ENCODE results near the gene NOLC1. TPM values are rescaled to one million over a fixed set of nuclear protein-coding genes. Genes with fewer than 3 reads are reported as not detected.

NOLC1 gene
- total RNA-seq, 6 experiments from 2014 or later: 16.0 to 60.2 (median 27.3) TPM

- intact Hi-C loops (cut with DNase I): no loop called here
- Histone ChIP-seq H3K4me1 (peaks cover 0 to 42% (median 14%) of the 10 kb centered on the region in 4 donors), H3K27me3 (no peaks in the 10 kb centered on the region), H3K36me3 (no peaks in the 10 kb centered on the region), H3K9me3 (no peaks in the 10 kb centered on the region), H3K4me3 (peak overlapping the region; percentile 50 to 74 (median 71)), H3K27ac (peak overlapping the region; percentile 47 to 93 (median 81))
- ATAC-seq (no peak), DNase-seq (no peak)
- TF ChIP-seq CTCF (IDR thresholded peaks at IDR 0.05): no peak
- no peak for TF ChIP-seq POLR2A (IDR thresholded peaks at IDR 0.05)
- WGBS (ENCODE audit: insufficient coverage, low coverage, low lambda C conversion rate, missing lambda C conversion rate): 5% methylated on average over 4 of the region's 6 CpGs
These were observed 33.3 kb upstream of the NOLC1 start for GRCh38 chr10:102118867-102119266.

- under 1% methylated on average over 16 of the region's 22 CpGs for WGBS (ENCODE audit: insufficient coverage, low coverage, low lambda C conversion rate, missing lambda C conversion rate)
- DNase-seq (peak; percentile 43 to 71 (median 67)), ATAC-seq (peak; percentile 4 to 41 (median 14))
- intact Hi-C loops (cut with DNase I): no loop called here
- TF ChIP-seq POLR2A (IDR thresholded peaks at IDR 0.05): no peak
- no peak for TF ChIP-seq CTCF (IDR thresholded peaks at IDR 0.05)
- peak overlapping the region; percentile 80 to 93 (median 81) for H3K27ac ChIP-seq
- peaks cover 0 to 38% (median 14%) of the 10 kb centered on the region in 4 donors for H3K4me1 ChIP-seq
- no peaks in the 10 kb centered on the region for H3K9me3 ChIP-seq
- H3K27me3 ChIP-seq: no peaks in the 10 kb centered on the region
- no peaks in the 10 kb centered on the region for H3K36me3 ChIP-seq
- peak overlapping the region; percentile 50 to 74 (median 71) for H3K4me3 ChIP-seq
These were observed 32.6 kb upstream of the NOLC1 start for GRCh38 chr10:102119417-102120141.

DNA sequence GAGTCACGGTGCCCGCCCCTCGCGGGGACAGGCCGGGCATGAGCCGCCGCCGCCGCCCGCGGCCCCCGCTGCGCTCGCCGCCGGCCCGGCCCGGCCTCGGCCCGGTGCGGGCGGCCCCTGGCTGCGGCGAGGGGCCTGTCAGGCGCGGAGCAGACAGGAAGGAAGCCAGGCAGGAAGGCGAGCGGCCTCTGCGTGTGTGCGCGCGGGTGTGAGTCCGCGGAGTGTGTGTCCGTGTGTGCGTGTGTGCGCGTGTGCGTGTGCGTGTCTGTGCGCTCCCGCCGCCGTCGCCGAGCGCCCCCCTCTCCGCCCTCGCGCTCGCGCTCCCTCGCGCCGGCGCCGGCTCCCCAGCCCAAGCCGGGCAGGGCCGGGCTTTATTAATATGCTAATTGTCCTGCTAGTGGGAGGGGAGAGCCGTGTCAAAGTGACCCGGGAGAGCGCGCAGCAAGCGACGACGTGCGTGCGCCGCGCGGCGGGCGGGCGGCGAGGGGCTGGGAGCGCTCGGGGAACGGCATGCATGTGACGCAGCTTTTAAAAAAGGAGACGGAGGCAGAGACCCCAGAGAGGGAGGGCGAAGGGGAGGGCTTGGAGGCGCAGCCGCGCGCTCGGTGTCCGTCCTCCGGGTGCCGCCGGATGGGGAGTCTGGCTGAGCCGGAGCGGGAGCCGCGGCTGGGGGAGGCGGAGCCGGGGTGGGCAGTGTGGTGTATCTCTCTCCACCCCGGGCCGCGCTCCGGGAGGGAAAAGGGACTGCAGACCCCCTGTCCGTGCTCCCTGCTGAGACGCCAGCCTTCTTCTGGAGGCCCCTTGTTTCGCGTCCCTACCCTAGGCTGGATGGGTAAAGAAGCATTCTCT, 31.8 kb upstream of the NOLC1 start, which contains the start of gene LDB1:
Gene LDB1 (minus strand): TSS at position 227 of the 849 bp plus-strand sequence. CDS start 258 bp downstream, outside the sequence.
- WGBS (ENCODE audit: insufficient coverage, low coverage, low lambda C conversion rate, missing lambda C conversion rate): 1% methylated on average over 21 of the region's 104 CpGs
- Histone ChIP-seq H3K4me1 (peaks cover 0 to 34% (median 14%) of the 10 kb centered on the region in 4 donors), H3K9me3 (no peaks in the 10 kb centered on the region), H3K4me3 (peak within 1 kb of the TSS; percentile 50 to 74 (median 71)), H3K27me3 (no peaks in the 10 kb centered on the region), H3K36me3 (no peaks in the 10 kb centered on the region), H3K27ac (peak within 1 kb of the TSS; percentile 80 to 93 (median 81))
- TF ChIP-seq POLR2A (IDR thresholded peaks at IDR 0.05) (peak; percentile 86), CTCF (IDR thresholded peaks at IDR 0.05) (peak in 2 of 4 donors; percentile 12 to 22)
- peak; percentile 65 to 82 (median 79) for ATAC-seq
- intact Hi-C loops (cut with DNase I): no loop called here
- DNase-seq: peak; percentile 82 to 84 (median 83)

- intact Hi-C loops (cut with DNase I): no loop called here
- Histone ChIP-seq H3K36me3 (no peaks in the 10 kb centered on the region), H3K27ac (peak overlapping the region; percentile 80 to 93 (median 81)), H3K4me3 (peak overlapping the region; percentile 50 to 74 (median 71)), H3K4me1 (peaks cover 0 to 28% (median 12%) of the 10 kb centered on the region in 4 donors), H3K27me3 (no peaks in the 10 kb centered on the region), H3K9me3 (no peaks in the 10 kb centered on the region)
- peak; percentile 38 to 63 (median 54) for DNase-seq
- ATAC-seq: peak in 3 of 4 donors; percentile 2 to 10 (median 4)
- TF ChIP-seq POLR2A (IDR thresholded peaks at IDR 0.05) (no peak), CTCF (IDR thresholded peaks at IDR 0.05) (no peak)
- WGBS (ENCODE audit: insufficient coverage, low coverage, low lambda C conversion rate, missing lambda C conversion rate): 26% methylated on average over 10 of the region's 15 CpGs
These were observed 31.0 kb upstream of the NOLC1 start for GRCh38 chr10:102120991-102121738.

All from right lobe of liver (tissue), 6 donors.